ENCODE measurements around the gene MAP3K4.

- TF ChIP-seq, protein P1, sequence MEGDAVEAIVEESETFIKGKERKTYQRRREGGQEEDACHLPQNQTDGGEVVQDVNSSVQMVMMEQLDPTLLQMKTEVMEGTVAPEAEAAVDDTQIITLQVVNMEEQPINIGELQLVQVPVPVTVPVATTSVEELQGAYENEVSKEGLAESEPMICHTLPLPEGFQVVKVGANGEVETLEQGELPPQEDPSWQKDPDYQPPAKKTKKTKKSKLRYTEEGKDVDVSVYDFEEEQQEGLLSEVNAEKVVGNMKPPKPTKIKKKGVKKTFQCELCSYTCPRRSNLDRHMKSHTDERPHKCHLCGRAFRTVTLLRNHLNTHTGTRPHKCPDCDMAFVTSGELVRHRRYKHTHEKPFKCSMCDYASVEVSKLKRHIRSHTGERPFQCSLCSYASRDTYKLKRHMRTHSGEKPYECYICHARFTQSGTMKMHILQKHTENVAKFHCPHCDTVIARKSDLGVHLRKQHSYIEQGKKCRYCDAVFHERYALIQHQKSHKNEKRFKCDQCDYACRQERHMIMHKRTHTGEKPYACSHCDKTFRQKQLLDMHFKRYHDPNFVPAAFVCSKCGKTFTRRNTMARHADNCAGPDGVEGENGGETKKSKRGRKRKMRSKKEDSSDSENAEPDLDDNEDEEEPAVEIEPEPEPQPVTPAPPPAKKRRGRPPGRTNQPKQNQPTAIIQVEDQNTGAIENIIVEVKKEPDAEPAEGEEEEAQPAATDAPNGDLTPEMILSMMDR (IDR thresholded peaks at IDR 0.05): no peak
- TF ChIP-seq POLR2A (IDR thresholded peaks at IDR 0.05): no peak
Observed at GRCh38 chr6:161061576-161061975, 70.0 kb downstream of the MAP3K4 start.
